HAP-1 (cell line): ENCODE data around the gene WNT3.
A peak's percentile ranks its signal among the peaks of the same experiment; 100 is the strongest.

Experiments
- DNase-seq, 2 experiments: peaks; one replicate each; pipeline ENCODE4 v3.0.0-alpha.2; 2016 to 2020; ENCODE audit warnings: low spot score in 2 of 2
- H3K27me3 ChIP-seq: fragments of 250-450 bp; sonication (Bioruptor Pico); 2 replicates; pipeline ENCODE4 v1.5.1; 2020; ENCODE audit warnings: low read depth, mild to moderate bottlenecking, moderate library complexity
- H3K36me3 ChIP-seq: fragments of 250-450 bp; sonication (Bioruptor Pico); replicated peaks from 2 replicates; pipeline ENCODE4 v1.5.1; 2020; ENCODE audit warnings: mild to moderate bottlenecking
- H3K4me1 ChIP-seq: fragments of 250-450 bp; sonication (Bioruptor Pico); 2 replicates; pipeline ENCODE4 v1.5.1; 2020; ENCODE audit warnings: mild to moderate bottlenecking
- H3K4me3 ChIP-seq: fragments of 250-450 bp; sonication (Bioruptor Pico); 2 replicates; pipeline ENCODE4 v1.5.1; 2020; ENCODE audit warnings: mild to moderate bottlenecking, moderate library complexity
- H3K9me3 ChIP-seq: fragments of 250-450 bp; sonication (Bioruptor Pico); 2 replicates; pipeline ENCODE4 v1.5.1; 2020; ENCODE audit warnings: mild to moderate bottlenecking, moderate library complexity
- in situ Hi-C: fragments of 300-500 bp; cut with MboI; formaldehyde crosslinking; loops from 3 replicates; pipeline ENCODE4 v1.14.3; 2020; ENCODE audit warnings: low sequenced_read_pairs, inconsistent platforms, mixed read lengths

WNT3 gene

GRCh38 chr17:46818316-46818928, at the start of gene WNT3:
TSS of gene WNT3 (minus strand) at chr17:46818692. CDS start at chr17:46818597, 95 bp downstream.
- H3K9me3 ChIP-seq: no peaks in the 10 kb centered on the region
- no peak for DNase-seq
- in situ Hi-C loops: loop anchor here (25.0 kb wide), 1 partner anchor 831 kb away; the partner anchor contains the start of gene STH
- H3K4me1 ChIP-seq: no peaks in the 10 kb centered on the region
- no peak within 1 kb of the TSS for H3K4me3 ChIP-seq
- H3K36me3 ChIP-seq: no peaks in the 10 kb centered on the region
- H3K27me3 ChIP-seq: peaks cover 9% of the 10 kb centered on the region

GRCh38 chr17:46866747-46867146, 48.3 kb upstream of the WNT3 start:
- Histone ChIP-seq H3K9me3 (no peaks in the 10 kb centered on the region), H3K27me3 (no peaks in the 10 kb centered on the region), H3K4me1 (no peaks in the 10 kb centered on the region), H3K4me3 (no peak overlapping the region), H3K36me3 (no peaks in the 10 kb centered on the region)
- in situ Hi-C loops: loop anchor here (10.0 kb wide), 1 partner anchor 62 kb away; no protein-coding TSS in a partner anchor
- no peak for DNase-seq

- no peaks in the 10 kb centered on the region for H3K9me3 ChIP-seq
- in situ Hi-C loops: loop anchor here (10.0 kb wide), 1 partner anchor 62 kb away; no protein-coding TSS in a partner anchor
- no peaks in the 10 kb centered on the region for H3K4me1 ChIP-seq
- H3K4me3 ChIP-seq: no peak overlapping the region
- DNase-seq: no peak
- H3K27me3 ChIP-seq: no peaks in the 10 kb centered on the region
- no peaks in the 10 kb centered on the region for H3K36me3 ChIP-seq
Observed at GRCh38 chr17:46866325-46866724, 47.8 kb upstream of the WNT3 start.

- no peaks in the 10 kb centered on the region for H3K36me3 ChIP-seq
- H3K27me3 ChIP-seq: no peaks in the 10 kb centered on the region
- no peaks in the 10 kb centered on the region for H3K4me1 ChIP-seq
- in situ Hi-C loops: loop anchor here (10.0 kb wide), 1 partner anchor 60 kb away; no protein-coding TSS in a partner anchor
- DNase-seq: no peak
- no peaks in the 10 kb centered on the region for H3K9me3 ChIP-seq
- H3K4me3 ChIP-seq: no peak overlapping the region
Observed at GRCh38 chr17:46865100-46865499, 46.6 kb upstream of the WNT3 start.

GRCh38 chr17:46863383-46864121, 45.1 kb upstream of the WNT3 start:
- H3K4me3 ChIP-seq: no peak overlapping the region
- no peaks in the 10 kb centered on the region for H3K4me1 ChIP-seq
- in situ Hi-C loops: loop anchor here (5.0 to 10.0 kb wide), 2 partner anchors 59 kb away; partner anchors contain the start of gene GOSR2
- DNase-seq: no peak
- H3K9me3 ChIP-seq: no peaks in the 10 kb centered on the region
- H3K36me3 ChIP-seq: no peaks in the 10 kb centered on the region
- H3K27me3 ChIP-seq: no peaks in the 10 kb centered on the region

- peak in 1 of 2 experiments; percentile 48 for DNase-seq
- H3K4me1 ChIP-seq: no peaks in the 10 kb centered on the region
- in situ Hi-C loops: loop anchor here (5.0 to 10.0 kb wide), 2 partner anchors 58 to 59 kb away; partner anchors contain the start of gene GOSR2
- H3K4me3 ChIP-seq: no peak overlapping the region
- no peaks in the 10 kb centered on the region for H3K36me3 ChIP-seq
- no peaks in the 10 kb centered on the region for H3K27me3 ChIP-seq
- no peaks in the 10 kb centered on the region for H3K9me3 ChIP-seq
Observed at GRCh38 chr17:46862949-46863348, 44.5 kb upstream of the WNT3 start.

GRCh38 chr17:46859996-46860395, 41.5 kb upstream of the WNT3 start:
- Histone ChIP-seq H3K4me3 (no peak overlapping the region), H3K9me3 (no peaks in the 10 kb centered on the region), H3K27me3 (no peaks in the 10 kb centered on the region), H3K36me3 (no peaks in the 10 kb centered on the region), H3K4me1 (no peaks in the 10 kb centered on the region)
- DNase-seq: no peak
- in situ Hi-C loops: loop anchor here (5.0 to 10.0 kb wide), 2 partner anchors 55 to 62 kb away; partner anchors contain the start of gene GOSR2

- no peaks in the 10 kb centered on the region for H3K9me3 ChIP-seq
- in situ Hi-C loops: no loop called here
Observed at GRCh38 chr17:46857600-46857999, 39.1 kb upstream of the WNT3 start.

GRCh38 chr17:46854948-46855347, 36.5 kb upstream of the WNT3 start:
- in situ Hi-C loops: no loop called here
- H3K27me3 ChIP-seq: peaks cover 10% of the 10 kb centered on the region

More at GRCh38 chr17:46857600-46857999, 39.1 kb upstream of the WNT3 start:
- no peaks in the 10 kb centered on the region for H3K27me3 ChIP-seq
- DNase-seq: no peak
- H3K4me1 ChIP-seq: no peaks in the 10 kb centered on the region
- H3K4me3 ChIP-seq: no peak overlapping the region
- no peaks in the 10 kb centered on the region for H3K36me3 ChIP-seq

GRCh38 chr17:46854515-46854914, 36.0 kb upstream of the WNT3 start:
- Histone ChIP-seq H3K36me3 (no peaks in the 10 kb centered on the region), H3K4me3 (no peak overlapping the region), H3K27me3 (peaks cover 10% of the 10 kb centered on the region), H3K9me3 (no peaks in the 10 kb centered on the region), H3K4me1 (no peaks in the 10 kb centered on the region)
- in situ Hi-C loops: no loop called here
- DNase-seq: no peak

More at GRCh38 chr17:46854948-46855347, 36.5 kb upstream of the WNT3 start:
- Histone ChIP-seq H3K4me1 (no peaks in the 10 kb centered on the region), H3K9me3 (no peaks in the 10 kb centered on the region), H3K36me3 (no peaks in the 10 kb centered on the region), H3K4me3 (no peak overlapping the region)
- no peak for DNase-seq

- Histone ChIP-seq H3K27me3 (peaks cover 10% of the 10 kb centered on the region), H3K9me3 (no peaks in the 10 kb centered on the region), H3K4me3 (no peak overlapping the region), H3K4me1 (no peaks in the 10 kb centered on the region), H3K36me3 (no peaks in the 10 kb centered on the region)
- DNase-seq: no peak
- in situ Hi-C loops: no loop called here
Observed at GRCh38 chr17:46853896-46854444, 35.5 kb upstream of the WNT3 start.

- peak; percentile 21 to 74 for DNase-seq
- Histone ChIP-seq H3K4me3 (peak within 1 kb of the TSS; percentile 40), H3K36me3 (no peaks in the 10 kb centered on the region), H3K9me3 (no peaks in the 10 kb centered on the region), H3K27me3 (peaks cover 10% of the 10 kb centered on the region), H3K4me1 (no peaks in the 10 kb centered on the region)
- in situ Hi-C loops: no loop called here
Observed at GRCh38 chr17:46851029-46851741, 32.7 kb upstream of the WNT3 start, which contains the start of gene WNT9B. TSS of gene WNT9B (plus strand) at chr17:46851583. CDS start at chr17:46851639, 56 bp downstream.

- Histone ChIP-seq H3K4me3 (no peak overlapping the region), H3K27me3 (peaks cover 10% of the 10 kb centered on the region)
- in situ Hi-C loops: no loop called here
Observed at GRCh38 chr17:46850688-46851028, 32.2 kb upstream of the WNT3 start.

More at GRCh38 chr17:46850688-46851028, 32.2 kb upstream of the WNT3 start:
- H3K9me3 ChIP-seq: no peaks in the 10 kb centered on the region
- DNase-seq: no peak
- no peaks in the 10 kb centered on the region for H3K36me3 ChIP-seq
- no peaks in the 10 kb centered on the region for H3K4me1 ChIP-seq
